A549 (cell line): ENCODE measurements around the gene ZBTB47. TPM values are rescaled to one million over a fixed set of nuclear protein-coding genes. Genes with fewer than 3 reads are reported as not detected.

Source experiments
- ATAC-seq, 2 experiments: fragments of 200-7000 bp in 1 of 2; fragments of >200 bp in 1 of 2; cut with Nextera tagmentation in 1 of 2; cut with Tn5 transposase in 1 of 2; 3 replicates each; pipeline versions ENCODE4 v1.8.0 to v1.9.1; 2018 to 2020; ENCODE audit warnings: mild to moderate bottlenecking in 1 of 2, moderate library complexity in 1 of 2
- CTCF ChIA-PET: fragments of 300-600 bp; sonication (Branson Sonifier 250); formaldehyde crosslinking; extraction: SDS; loops from one replicate; lab custom pipeline; 2021; ENCODE audit warnings: antibody characterized with exemption, inconsistent platforms; lab: Yijun Ruan, JAX
- POLR2A ChIA-PET: fragments of 350-600 bp; formaldehyde crosslinking; extraction: SDS; loops from one replicate; lab custom pipeline; 2021; ENCODE audit warnings: antibody characterized with exemption, inconsistent platforms; lab: Yijun Ruan, JAX
- DNase-seq, 2 experiments: peaks; one replicate each; pipeline versions ENCODE4 v3.0.0 to v3.0.0-alpha.2; 2011 to 2016; ENCODE audit warnings: low read depth in 1 of 2, low spot score in 1 of 2
- FAIRE-seq: peaks from 2 replicates; lab custom pipeline; 2011; peaks lifted over from hg19 to GRCh38; lab: Jason Lieb, UNC
- H3K27ac ChIP-seq, 2 experiments: fragments of >200 bp; sonication (Bioruptor Twin); formaldehyde crosslinking; 3 replicates each; pipeline ENCODE4 v1.5.1; 2016 to 2017
- H3K4me1 ChIP-seq: fragments of >200 bp; sonication (Bioruptor Twin); formaldehyde crosslinking; 3 replicates; pipeline ENCODE4 v1.6.1; 2016
- H3K4me2 ChIP-seq: fragments of >200 bp; sonication (Bioruptor Twin); formaldehyde crosslinking; 3 replicates; pipeline ENCODE4 v1.6.1; 2016
- H3K4me3 ChIP-seq: fragments of >200 bp; sonication (Bioruptor Twin); formaldehyde crosslinking; 3 replicates; pipeline ENCODE4 v1.5.1; 2016
- H3K9me3 ChIP-seq: fragments of >200 bp; sonication (Bioruptor Twin); formaldehyde crosslinking; 3 replicates; pipeline ENCODE4 v1.6.1; 2016
- ATOH8 ChIP-seq: fragments of 250-450 bp; sonication (Bioruptor Pico); IDR thresholded peaks from 2 replicates; pipeline ENCODE4 v1.5.0; 2020; ENCODE audit warnings: low read depth, mild to moderate bottlenecking, moderate library complexity
- CEBPB ChIP-seq, 2 experiments: fragments of >200 bp in 1 of 2; sonication (Bioruptor Twin) in 1 of 2; formaldehyde crosslinking in 1 of 2; IDR thresholded peaks; 2 replicates each; pipeline ENCODE4 v1.6.1; 2012 to 2016
- CHD2 ChIP-seq: fragments of 150-350 bp; IDR thresholded peaks from 2 replicates; pipeline ENCODE4 v1.6.1; 2014; ENCODE audit warnings: low read length; ENCODE audit not compliant: partially characterized antibody
- EP300 ChIP-seq, 2 experiments: fragments of >200 bp; sonication (Bioruptor Twin); formaldehyde crosslinking; IDR thresholded peaks; 2 replicates in 1 of 2; 3 replicates in 1 of 2; pipeline ENCODE4 v1.6.1; 2016 to 2017
- FOSB ChIP-seq: fragments of 250-450 bp; sonication (Bioruptor Pico); IDR thresholded peaks from 2 replicates; pipeline ENCODE4 v1.5.0; 2020; ENCODE audit warnings: mild to moderate bottlenecking, moderate library complexity
- FOXS1 ChIP-seq: fragments of 250-450 bp; sonication (Bioruptor Pico); IDR thresholded peaks from 2 replicates; pipeline ENCODE4 v1.5.0; 2020; ENCODE audit warnings: mild to moderate bottlenecking, moderate library complexity
- GATA3 ChIP-seq: IDR thresholded peaks from 2 replicates; pipeline ENCODE4 v1.6.1; 2012; ENCODE audit warnings: borderline replicate concordance
- HDAC2 ChIP-seq: fragments of 200-600 bp; sonication (generic); IDR thresholded peaks from 2 replicates; pipeline ENCODE4 v1.6.1; 2016
- HES2 ChIP-seq: fragments of >200 bp; sonication (Bioruptor Twin); formaldehyde crosslinking; IDR thresholded peaks from 2 replicates; pipeline ENCODE4 v1.6.1; 2016
- HEYL ChIP-seq: fragments of 250-450 bp; sonication (Bioruptor Pico); IDR thresholded peaks from 2 replicates; pipeline ENCODE4 v1.8.0; 2021; ENCODE audit warnings: mild to moderate bottlenecking, moderate library complexity
- JUN ChIP-seq, 2 experiments: fragments of >200 bp; sonication (Bioruptor Twin); formaldehyde crosslinking; IDR thresholded peaks; 2 replicates in 1 of 2; 3 replicates in 1 of 2; pipeline ENCODE4 v1.6.1; 2016 to 2017
- KDM5A ChIP-seq: fragments of 200-600 bp; sonication (generic); IDR thresholded peaks from 2 replicates; pipeline ENCODE4 v1.6.1; 2016; ENCODE audit warnings: antibody characterized with exemption, mild to moderate bottlenecking
- MAZ ChIP-seq: fragments of 150-350 bp; IDR thresholded peaks from 2 replicates; pipeline ENCODE4 v1.6.1; 2014; ENCODE audit warnings: antibody characterized with exemption, low read depth, low read length, borderline replicate concordance
- NFE2L2 ChIP-seq: fragments of 150-350 bp; conservative IDR thresholded peaks from 2 replicates; pipeline ENCODE4 v1.6.1; 2014; ENCODE audit warnings: low read length
- NPAS2 ChIP-seq: fragments of 250-450 bp; sonication (Bioruptor Pico); IDR thresholded peaks from 2 replicates; pipeline ENCODE4 v1.8.0; 2022; ENCODE audit warnings: mild to moderate bottlenecking, moderate library complexity, borderline replicate concordance
- PBX3 ChIP-seq: IDR thresholded peaks from 2 replicates; pipeline ENCODE4 v1.6.1; 2012
- POLR2A ChIP-seq: IDR thresholded peaks from 2 replicates; pipeline ENCODE4 v1.6.1; 2012; ENCODE audit warnings: mild to moderate bottlenecking, low read length
- RCOR1 ChIP-seq: fragments of 150-350 bp; IDR thresholded peaks from 2 replicates; pipeline ENCODE4 v1.6.1; 2014; ENCODE audit warnings: antibody characterized with exemption, low read length, low read depth
- RNF2 ChIP-seq: fragments of 200-600 bp; sonication (generic); IDR thresholded peaks from 2 replicates; pipeline ENCODE4 v1.6.1; 2016; ENCODE audit warnings: low read depth, mild to moderate bottlenecking, antibody characterized with exemption, moderate library complexity, borderline replicate concordance
- SREBF2 ChIP-seq: fragments of 450-650 bp; IDR thresholded peaks from 2 replicates; pipeline ENCODE4 v1.6.1; 2014; ENCODE audit warnings: mild to moderate bottlenecking, moderate library complexity
- ZFP36 ChIP-seq: fragments of 450-650 bp; IDR thresholded peaks from 2 replicates; pipeline ENCODE4 v1.6.1; 2014; ENCODE audit warnings: borderline replicate concordance; ENCODE audit not compliant: partially characterized antibody
- ZSCAN20 ChIP-seq: fragments of 250-450 bp; sonication (Bioruptor Pico); IDR thresholded peaks from 2 replicates; pipeline ENCODE4 v1.8.0; 2022; ENCODE audit warnings: mild to moderate bottlenecking, moderate library complexity
- WGBS: methylation state at CpG from one replicate; pipeline ENCODE4 v1.1.6; 2017; ENCODE audit errors: missing lambda C conversion rate; 5-methylcytosine and 5-hydroxymethylcytosine counted together
- polyA plus RNA-seq, 4 experiments: library from polyadenylated mRNA; depleted of rRNA in 3 of 4; stranded (reverse); fragments of >200 nt; fragmentation: RNase III in 1 of 4; extraction: RNeasy Plus Mini Kit Qiagen cat#74134 plus additional on column Dnase treatment in 1 of 4; gene quantifications; 2 replicates in 3 of 4; 3 replicates in 1 of 4; pipeline ENCODE4 v1.2.3, GENCODE V29; 2011 to 2017
- TF ChIP-seq, protein P1 (sequence below): IDR thresholded peaks from 2 replicates; pipeline ENCODE4 v1.6.1; 2012; ENCODE audit warnings: low read depth, borderline replicate concordance
- TF ChIP-seq, protein P2 (sequence below): IDR thresholded peaks from 2 replicates; pipeline ENCODE4 v1.6.1; 2012
- TF ChIP-seq, protein P3 (sequence below): fragments of >200 bp; sonication (Bioruptor Twin); formaldehyde crosslinking; IDR thresholded peaks from 3 replicates; pipeline ENCODE4 v1.6.1; 2016

Gene ZBTB47
- polyA plus RNA-seq, 2 of the 4 experiments (the other 2 are of a cell fraction), result 2.5 to 6.8 TPM

DNA sequence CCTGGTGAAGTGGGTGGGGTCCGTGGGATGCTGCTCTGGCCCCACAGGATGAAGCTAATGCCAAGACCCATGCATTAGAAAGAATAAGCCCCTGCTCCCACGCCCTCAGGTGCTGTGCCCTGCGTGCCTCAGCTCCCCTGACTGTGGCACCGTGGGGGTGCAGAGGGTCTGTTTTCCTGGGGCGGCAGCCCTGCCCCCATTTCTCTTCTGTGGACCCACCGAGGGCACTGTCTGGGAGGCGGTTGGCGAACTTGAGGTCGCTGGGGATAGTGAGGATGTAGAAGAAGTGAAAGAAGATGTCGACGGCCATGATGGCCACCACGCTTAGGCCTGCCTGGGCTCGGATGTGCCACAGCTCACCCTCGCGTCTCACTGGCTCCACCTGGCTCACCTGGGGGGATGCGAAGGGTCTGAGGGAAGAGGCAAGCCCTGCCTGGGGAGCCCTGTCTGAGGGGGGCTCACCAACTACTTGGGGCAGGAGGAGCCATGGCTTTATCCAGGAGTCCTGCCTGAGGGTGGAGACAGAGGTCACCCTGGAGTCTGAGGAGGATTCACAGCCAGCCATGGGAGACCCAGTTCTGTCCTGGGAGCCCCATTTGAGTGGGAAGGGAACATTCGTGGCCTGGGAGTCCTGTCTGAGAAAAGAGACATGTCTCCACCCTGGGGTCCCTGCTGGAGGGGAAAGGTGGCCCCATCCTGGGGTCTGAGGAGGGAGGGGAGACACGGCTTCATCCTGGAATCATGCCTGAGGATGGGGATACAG, 44.0 kb downstream of the ZBTB47 start:
- CTCF ChIA-PET, result interaction anchor here (1.0 kb wide), 1 partner anchor 32 kb away, joined by 3 read pairs; no protein-coding TSS in a partner anchor
- DNase-seq (no peak), FAIRE-seq (no peak), ATAC-seq (no peak)
- POLR2A ChIA-PET, result no interaction called here
- Histone ChIP-seq H3K4me1 (no peaks in the 10 kb centered on the region), H3K4me3 (no peak overlapping the region), H3K4me2 (no peak overlapping the region), H3K9me3 (no peaks in the 10 kb centered on the region), H3K27ac (no peak overlapping the region)
- TF ChIP-seq SREBF2 (no peak), ZFP36 (no peak), CEBPB (IDR thresholded peaks at IDR 0.05) (no peak), GATA3 (no peak), HDAC2 (no peak), RNF2 (no peak), NFE2L2 (no peak), RCOR1 (no peak), FOSB (CRISPR knock-in tag) (no peak), ZSCAN20 (CRISPR knock-in tag) (no peak), EP300 (IDR thresholded peaks at IDR 0.05) (no peak), KDM5A (no peak), ATOH8 (CRISPR knock-in tag) (no peak), NPAS2 (CRISPR knock-in tag) (no peak), HES2 (no peak), FOXS1 (CRISPR knock-in tag) (no peak), HEYL (CRISPR knock-in tag) (no peak), POLR2A (no peak)
- TF ChIP-seq, protein P1, sequence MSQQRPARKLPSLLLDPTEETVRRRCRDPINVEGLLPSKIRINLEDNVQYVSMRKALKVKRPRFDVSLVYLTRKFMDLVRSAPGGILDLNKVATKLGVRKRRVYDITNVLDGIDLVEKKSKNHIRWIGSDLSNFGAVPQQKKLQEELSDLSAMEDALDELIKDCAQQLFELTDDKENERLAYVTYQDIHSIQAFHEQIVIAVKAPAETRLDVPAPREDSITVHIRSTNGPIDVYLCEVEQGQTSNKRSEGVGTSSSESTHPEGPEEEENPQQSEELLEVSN, result no peak
- TF ChIP-seq, protein P2, sequence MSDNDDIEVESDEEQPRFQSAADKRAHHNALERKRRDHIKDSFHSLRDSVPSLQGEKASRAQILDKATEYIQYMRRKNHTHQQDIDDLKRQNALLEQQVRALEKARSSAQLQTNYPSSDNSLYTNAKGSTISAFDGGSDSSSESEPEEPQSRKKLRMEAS, result no peak
- WGBS, result 45% methylated on average over 15 of the region's 18 CpGs

DNA sequence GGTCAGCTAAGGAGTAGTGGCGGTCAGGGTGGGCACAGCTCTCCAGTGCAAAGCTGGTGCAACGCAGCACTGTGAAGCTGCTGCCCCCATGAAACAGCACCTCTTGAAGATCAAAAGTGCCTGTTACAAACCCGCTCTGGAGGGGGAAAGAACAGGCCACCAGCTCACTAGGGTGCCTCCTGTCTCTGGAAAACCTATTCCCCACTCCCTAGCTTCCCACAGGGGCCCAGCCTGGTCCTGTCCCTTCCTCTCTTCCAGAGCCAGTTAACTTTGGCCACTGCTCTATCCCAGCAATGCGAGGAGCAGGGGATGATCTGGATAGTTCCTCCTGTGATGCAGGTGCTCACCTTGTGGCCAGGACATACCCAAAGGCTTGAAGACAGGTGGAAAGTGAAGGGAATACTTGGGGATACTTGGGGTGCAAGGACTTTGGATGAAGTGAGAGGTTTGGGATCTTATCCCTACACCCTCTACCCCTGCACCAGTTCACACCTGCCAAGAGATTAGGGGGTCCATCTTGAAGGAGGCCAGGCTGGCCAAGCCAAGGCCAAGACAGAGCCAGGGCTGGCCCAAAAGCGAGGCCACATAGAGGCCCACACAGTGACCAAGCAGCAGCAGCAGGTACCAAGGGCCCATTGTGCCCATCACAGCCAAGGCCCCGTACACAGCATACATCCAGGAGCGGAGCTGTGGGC, 44.9 kb downstream of the ZBTB47 start:
- Histone ChIP-seq H3K4me2 (no peak overlapping the region), H3K9me3 (no peaks in the 10 kb centered on the region), H3K27ac (no peak overlapping the region), H3K4me3 (no peak overlapping the region), H3K4me1 (no peaks in the 10 kb centered on the region)
- WGBS, result 41% methylated on average over 4 of the region's 7 CpGs
- ChIA-PET CTCF (no interaction called here), POLR2A (no interaction called here)
- DNase-seq (no peak), FAIRE-seq (no peak)
- TF ChIP-seq MAZ, result no peak
- TF ChIP-seq CHD2, result no peak
- no peak for TF ChIP-seq HDAC2
- no peak for TF ChIP-seq HES2
- no peak for TF ChIP-seq FOSB (CRISPR knock-in tag)
- TF ChIP-seq PBX3, result no peak
- no peak for TF ChIP-seq ATOH8 (CRISPR knock-in tag)
- TF ChIP-seq HEYL (CRISPR knock-in tag), result no peak
- TF ChIP-seq ZSCAN20 (CRISPR knock-in tag), result no peak
- TF ChIP-seq, protein P3, sequence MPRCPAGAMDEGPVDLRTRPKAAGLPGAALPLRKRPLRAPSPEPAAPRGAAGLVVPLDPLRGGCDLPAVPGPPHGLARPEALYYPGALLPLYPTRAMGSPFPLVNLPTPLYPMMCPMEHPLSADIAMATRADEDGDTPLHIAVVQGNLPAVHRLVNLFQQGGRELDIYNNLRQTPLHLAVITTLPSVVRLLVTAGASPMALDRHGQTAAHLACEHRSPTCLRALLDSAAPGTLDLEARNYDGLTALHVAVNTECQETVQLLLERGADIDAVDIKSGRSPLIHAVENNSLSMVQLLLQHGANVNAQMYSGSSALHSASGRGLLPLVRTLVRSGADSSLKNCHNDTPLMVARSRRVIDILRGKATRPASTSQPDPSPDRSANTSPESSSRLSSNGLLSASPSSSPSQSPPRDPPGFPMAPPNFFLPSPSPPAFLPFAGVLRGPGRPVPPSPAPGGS, result no peak
- no peak for TF ChIP-seq JUN (IDR thresholded peaks at IDR 0.05)
- TF ChIP-seq FOXS1 (CRISPR knock-in tag), result no peak
- TF ChIP-seq, all 56 proteins: peak for 0
- ATAC-seq, result no peak
